Neural cell (in vitro differentiated cells): ENCODE results near the gene IQCH. TPM values are rescaled to one million over a fixed set of nuclear protein-coding genes. Genes with fewer than 3 reads are reported as not detected.

Experiments
- H2AFZ ChIP-seq: fragments of 200-600, 300-800 bp; sonication (generic), shearing (Covaris generic); 2 replicates; pipeline ENCODE4 v1.6.0; 2014; ENCODE audit warnings: low read depth, mild to moderate bottlenecking, antibody characterized with exemption, low read length, moderate library complexity
- H3F3A ChIP-seq: fragments of 200-600 bp; shearing (Covaris generic); 2 replicates; pipeline ENCODE4 v1.6.1; 2016; ENCODE audit warnings: mild to moderate bottlenecking, moderate library complexity, mixed read lengths, antibody characterized with exemption, low read length; ENCODE audit not compliant: insufficient read depth, poor library complexity, severe bottlenecking
- H3K27ac ChIP-seq: fragments of 200-600, 300-800 bp; sonication (generic), shearing (Covaris generic); 2 replicates; pipeline ENCODE4 v1.5.1; 2014; ENCODE audit warnings: mild to moderate bottlenecking, low read length, moderate library complexity
- H3K27me3 ChIP-seq: fragments of 300-800, 200-600 bp; sonication (generic), shearing (Covaris generic); 2 replicates; pipeline ENCODE4 v1.6.0; 2014; ENCODE audit warnings: mild to moderate bottlenecking, low read depth, low read length, moderate library complexity; ENCODE audit not compliant: insufficient read depth
- H3K36me3 ChIP-seq: fragments of 300-800, 200-600 bp; sonication (generic), shearing (Covaris generic); 2 replicates; pipeline ENCODE4 v1.5.1; 2014; ENCODE audit warnings: mild to moderate bottlenecking, antibody characterized with exemption, low read length, moderate library complexity; ENCODE audit not compliant: insufficient read depth
- H3K4me2 ChIP-seq: fragments of 300-800, 200-600 bp; sonication (generic), shearing (Covaris generic); 2 replicates; pipeline ENCODE4 v1.6.0; 2014; ENCODE audit warnings: mild to moderate bottlenecking, low read length
- H3K4me3 ChIP-seq: fragments of 300-800, 200-600 bp; sonication (generic), shearing (Covaris generic); 2 replicates; pipeline ENCODE4 v1.5.1; 2014; ENCODE audit warnings: mild to moderate bottlenecking, low read length, moderate library complexity
- H3K79me2 ChIP-seq: fragments of 200-600 bp; shearing (Covaris generic); replicated peaks from 2 replicates; pipeline ENCODE4 v1.6.0; 2014; ENCODE audit warnings: mild to moderate bottlenecking, low read length, moderate library complexity; ENCODE audit not compliant: insufficient read depth
- H3K9ac ChIP-seq: fragments of 300-800, 200-600 bp; sonication (generic), shearing (Covaris generic); 2 replicates; pipeline ENCODE4 v1.6.1; 2016; ENCODE audit warnings: mild to moderate bottlenecking, low read length, mixed read lengths
- H3K9me2 ChIP-seq: fragments of 200-600 bp; shearing (Covaris generic); 2 replicates; pipeline ENCODE4 v1.6.1; 2016; ENCODE audit warnings: mild to moderate bottlenecking, low read length, mixed read lengths; ENCODE audit not compliant: insufficient read depth
- H3K9me3 ChIP-seq: fragments of 200-600, 300-800 bp; sonication (generic), shearing (Covaris generic); 2 replicates; pipeline ENCODE4 v1.6.1; 2016; ENCODE audit warnings: mild to moderate bottlenecking, mixed run types, low read length, moderate library complexity, mixed read lengths
- H4K20me1 ChIP-seq: fragments of 200-600 bp; shearing (Covaris generic); 2 replicates; pipeline ENCODE4 v1.6.1; 2016; ENCODE audit warnings: mild to moderate bottlenecking, mixed run types; ENCODE audit not compliant: insufficient read depth
- CTCF ChIP-seq: fragments of 450-650 bp; IDR thresholded peaks from 2 replicates; pipeline ENCODE4 v1.5.1; 2014; ENCODE audit warnings: antibody characterized with exemption, mild to moderate bottlenecking, moderate library complexity; ENCODE audit not compliant: poor library complexity, severe bottlenecking
- EP300 ChIP-seq: fragments of 450-650 bp; conservative IDR thresholded peaks from 2 replicates; pipeline ENCODE4 v1.6.1; 2014; ENCODE audit warnings: antibody characterized with exemption, mild to moderate bottlenecking, moderate library complexity; ENCODE audit not compliant: poor library complexity, severe bottlenecking
- EZH2 ChIP-seq: fragments of 200-600, 300-800 bp; shearing (Covaris generic), sonication (generic); IDR thresholded peaks from 2 replicates; pipeline ENCODE4 v1.6.1; 2014; ENCODE audit warnings: antibody characterized with exemption, low read length, borderline replicate concordance, mild to moderate bottlenecking; ENCODE audit not compliant: insufficient read depth, poor library complexity, severe bottlenecking
- MXI1 ChIP-seq: fragments of 450-650 bp; conservative IDR thresholded peaks from 2 replicates; pipeline ENCODE4 v1.6.1; 2014; ENCODE audit warnings: antibody characterized with exemption, mild to moderate bottlenecking; ENCODE audit not compliant: poor library complexity, severe bottlenecking
- POLR2AphosphoS5 ChIP-seq: IDR thresholded peaks from 2 replicates; pipeline ENCODE4 v1.6.1; 2012
- RAD21 ChIP-seq: fragments of 450-650 bp; conservative IDR thresholded peaks from 2 replicates; pipeline ENCODE4 v1.6.1; 2014; ENCODE audit warnings: antibody characterized with exemption, mild to moderate bottlenecking, moderate library complexity
- REST ChIP-seq: IDR thresholded peaks from 2 replicates; pipeline ENCODE4 v1.6.1; 2012; ENCODE audit warnings: borderline replicate concordance
- SMC3 ChIP-seq: fragments of 450-650 bp; conservative IDR thresholded peaks from 2 replicates; pipeline ENCODE4 v1.6.1; 2014; ENCODE audit warnings: antibody characterized with exemption, mild to moderate bottlenecking, moderate library complexity; ENCODE audit not compliant: poor library complexity
- TAF1 ChIP-seq: IDR thresholded peaks from 2 replicates; pipeline ENCODE4 v1.6.1; 2012; ENCODE audit warnings: low read depth
- polyA plus RNA-seq: library from polyadenylated mRNA; depleted of rRNA; stranded (reverse); fragments of >200 nt; gene quantifications from 2 replicates; pipeline ENCODE4 v1.2.3, GENCODE V29; 2014

The IQCH gene
- polyA plus RNA-seq, 1 donor from 2014 or later, result 2.8 TPM

GRCh38 chr15:67515090-67515489 is 260.5 kb downstream of the IQCH start:
- no peaks in the 10 kb centered on the region for H3F3A ChIP-seq
- no peaks in the 10 kb centered on the region for H3K9me3 ChIP-seq
- TF ChIP-seq EP300 (no peak), SMC3 (no peak), CTCF (no peak), EZH2 (no peak), REST (no peak), POLR2AphosphoS5 (no peak), RAD21 (no peak), MXI1 (no peak), TAF1 (no peak)
- no peaks in the 10 kb centered on the region for H3K79me2 ChIP-seq
- H3K27me3 ChIP-seq, result no peaks in the 10 kb centered on the region
- no peak overlapping the region for H3K27ac ChIP-seq
- H4K20me1 ChIP-seq, result no peaks in the 10 kb centered on the region
- no peaks in the 10 kb centered on the region for H3K9me2 ChIP-seq
- H2AFZ ChIP-seq, result no peak overlapping the region
- H3K9ac ChIP-seq, result no peak overlapping the region
- H3K4me3 ChIP-seq, result no peak overlapping the region
- no peak overlapping the region for H3K4me2 ChIP-seq
- H3K36me3 ChIP-seq, result no peaks in the 10 kb centered on the region

GRCh38 chr15:67515557-67515956 is 261.0 kb downstream of the IQCH start:
- Histone ChIP-seq H3K36me3 (no peaks in the 10 kb centered on the region), H3K27ac (no peak overlapping the region), H3K9me2 (no peaks in the 10 kb centered on the region), H3K4me2 (no peak overlapping the region), H3F3A (no peaks in the 10 kb centered on the region), H3K27me3 (no peaks in the 10 kb centered on the region), H3K4me3 (no peak overlapping the region), H4K20me1 (no peaks in the 10 kb centered on the region), H3K9ac (no peak overlapping the region), H3K79me2 (no peaks in the 10 kb centered on the region), H2AFZ (no peak overlapping the region), H3K9me3 (no peaks in the 10 kb centered on the region)
- no peak for TF ChIP-seq RAD21
- TF ChIP-seq POLR2AphosphoS5, result no peak
- no peak for TF ChIP-seq EZH2
- no peak for TF ChIP-seq REST
- TF ChIP-seq MXI1, result no peak
- TF ChIP-seq SMC3, result no peak
- TF ChIP-seq EP300, result no peak
- TF ChIP-seq TAF1, result no peak
- TF ChIP-seq CTCF, result no peak
